Keratinocyte (primary cell): ENCODE measurements around the gene TSPAN11.

Experiments used
- EZH2 ChIP-seq: IDR thresholded peaks from one replicate; pipeline ENCODE4 v1.6.1; 2012; ENCODE audit warnings: inconsistent platforms, mild to moderate bottlenecking, low read length, moderate library complexity
- TF ChIP-seq, protein P1 (sequence below), 3 experiments: IDR thresholded peaks in 1 of 3; conservative IDR thresholded peaks in 1 of 3; optimal IDR thresholded peaks in 1 of 3; 2 replicates in 2 of 3; 3 replicates in 1 of 3; pipeline versions ENCODE3 to v1.5.1; 2011; ENCODE audit warnings: low read length in 3 of 3, mild to moderate bottlenecking in 3 of 3, moderate library complexity in 2 of 3, control low read depth in 1 of 3, inconsistent platforms in 1 of 3; ENCODE audit not compliant: insufficient read depth in 2 of 3; ENCODE audit errors: extremely low read depth in 1 of 3

DNA sequence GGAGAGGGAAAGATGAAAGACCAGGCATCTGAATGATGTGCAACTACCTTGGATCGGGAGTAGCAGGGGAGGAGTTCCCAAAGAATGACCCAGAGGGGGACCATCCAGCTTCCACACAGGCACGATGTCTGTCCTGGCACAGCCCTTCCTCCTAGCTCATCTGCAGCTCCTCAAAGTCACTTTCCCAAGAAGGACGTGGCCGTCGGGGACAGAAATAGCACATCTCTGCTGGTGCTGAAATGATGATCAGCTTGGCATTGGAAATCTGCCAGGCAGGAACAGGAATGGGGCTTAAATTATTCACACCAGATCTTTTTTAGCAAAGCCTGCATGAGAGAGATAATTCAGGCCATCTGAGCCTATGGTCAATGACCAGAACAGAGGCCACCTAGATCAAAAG lies 41.7 kb downstream of the TSPAN11 start:
- no peak for TF ChIP-seq EZH2
- TF ChIP-seq, protein P1, sequence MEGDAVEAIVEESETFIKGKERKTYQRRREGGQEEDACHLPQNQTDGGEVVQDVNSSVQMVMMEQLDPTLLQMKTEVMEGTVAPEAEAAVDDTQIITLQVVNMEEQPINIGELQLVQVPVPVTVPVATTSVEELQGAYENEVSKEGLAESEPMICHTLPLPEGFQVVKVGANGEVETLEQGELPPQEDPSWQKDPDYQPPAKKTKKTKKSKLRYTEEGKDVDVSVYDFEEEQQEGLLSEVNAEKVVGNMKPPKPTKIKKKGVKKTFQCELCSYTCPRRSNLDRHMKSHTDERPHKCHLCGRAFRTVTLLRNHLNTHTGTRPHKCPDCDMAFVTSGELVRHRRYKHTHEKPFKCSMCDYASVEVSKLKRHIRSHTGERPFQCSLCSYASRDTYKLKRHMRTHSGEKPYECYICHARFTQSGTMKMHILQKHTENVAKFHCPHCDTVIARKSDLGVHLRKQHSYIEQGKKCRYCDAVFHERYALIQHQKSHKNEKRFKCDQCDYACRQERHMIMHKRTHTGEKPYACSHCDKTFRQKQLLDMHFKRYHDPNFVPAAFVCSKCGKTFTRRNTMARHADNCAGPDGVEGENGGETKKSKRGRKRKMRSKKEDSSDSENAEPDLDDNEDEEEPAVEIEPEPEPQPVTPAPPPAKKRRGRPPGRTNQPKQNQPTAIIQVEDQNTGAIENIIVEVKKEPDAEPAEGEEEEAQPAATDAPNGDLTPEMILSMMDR (optimal IDR thresholded peaks at IDR 0.05 in 1 of 3, IDR thresholded peaks at IDR 0.05 in 1 of 3, conservative IDR thresholded peaks at IDR 0.05 in 1 of 3; ENCODE audit: extremely low read depth in 1 of 3, insufficient read depth in 2 of 3, low read length in 3 of 3), result no peak
